Fibroblast of skin of left biceps (primary cell): ENCODE measurements around the gene PIGX.

Source experiments
- DNase-seq, 2 experiments: peaks; one replicate each; pipeline ENCODE4 v3.0.0-alpha.2; 2013; ENCODE audit warnings: low read depth in 2 of 2

PIGX gene

DNA sequence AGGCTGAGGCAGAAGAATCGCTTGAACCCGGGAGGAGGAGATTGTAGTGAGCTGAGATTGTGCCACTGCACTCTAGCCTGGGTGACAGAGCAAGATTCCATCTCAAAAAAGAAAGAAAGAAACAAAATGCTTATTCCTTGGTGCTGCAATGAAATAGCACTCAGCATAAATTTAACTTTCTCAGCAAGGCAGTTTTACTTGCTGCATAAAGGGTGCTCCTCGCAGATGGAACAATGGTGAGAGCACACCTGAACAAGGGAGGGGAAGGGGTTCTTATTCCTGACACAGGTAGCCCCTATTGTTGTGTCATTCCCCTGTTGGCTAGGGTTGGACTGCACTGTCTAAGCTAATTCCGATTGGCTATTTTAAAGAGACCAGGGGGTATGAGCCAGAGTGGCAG lies 44.6 kb downstream of the PIGX start:
- DNase-seq, result no peak

GRCh38 chr3:196757876-196758739 lies 45.9 kb downstream of the PIGX start:
- DNase-seq, result no peak

GRCh38 chr3:196763179-196763578 lies 51.0 kb downstream of the PIGX start:
- no peak for DNase-seq

- no peak for DNase-seq
Observed at GRCh38 chr3:196765454-196765853, 53.3 kb downstream of the PIGX start.

DNA sequence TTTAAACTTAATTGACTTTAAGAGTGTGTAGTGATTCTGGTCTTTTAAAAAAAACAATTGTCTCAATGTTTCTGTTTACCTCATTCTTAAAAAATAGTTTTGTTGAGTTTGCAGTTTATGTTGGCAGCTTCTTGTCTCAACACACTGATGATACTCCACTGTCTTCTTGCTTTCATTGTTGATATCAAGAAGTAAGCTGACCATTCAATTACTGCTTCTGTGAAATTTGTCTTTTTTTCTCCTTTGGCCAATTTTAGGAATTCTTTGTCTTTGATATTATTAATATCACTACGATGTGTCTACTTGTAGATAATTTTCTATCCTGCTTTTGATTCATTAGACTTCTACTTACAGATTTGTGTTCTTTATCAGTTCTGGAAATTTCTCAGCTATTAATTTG lies 58.9 kb downstream of the PIGX start:
- no peak for DNase-seq

DNA sequence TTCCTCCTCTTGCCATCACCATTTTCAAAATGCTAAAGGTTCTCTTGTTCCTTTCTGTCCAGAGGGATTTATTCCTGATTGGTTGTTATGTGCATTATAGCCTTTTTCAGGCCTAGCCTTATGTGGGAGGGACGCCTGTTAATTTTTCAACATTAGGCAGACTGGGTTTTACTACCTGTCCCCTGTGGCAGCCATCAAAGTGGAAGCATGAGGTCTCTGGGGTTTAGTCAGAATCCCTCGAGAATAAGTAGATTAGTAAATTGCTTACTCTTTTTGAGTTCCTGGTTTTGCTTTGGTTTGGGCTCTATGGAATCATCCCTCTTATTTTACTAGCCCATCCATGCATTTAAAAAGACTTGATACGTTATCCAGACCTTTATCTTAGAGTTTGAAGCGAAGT lies 59.9 kb downstream of the PIGX start:
- DNase-seq, result no peak

DNA sequence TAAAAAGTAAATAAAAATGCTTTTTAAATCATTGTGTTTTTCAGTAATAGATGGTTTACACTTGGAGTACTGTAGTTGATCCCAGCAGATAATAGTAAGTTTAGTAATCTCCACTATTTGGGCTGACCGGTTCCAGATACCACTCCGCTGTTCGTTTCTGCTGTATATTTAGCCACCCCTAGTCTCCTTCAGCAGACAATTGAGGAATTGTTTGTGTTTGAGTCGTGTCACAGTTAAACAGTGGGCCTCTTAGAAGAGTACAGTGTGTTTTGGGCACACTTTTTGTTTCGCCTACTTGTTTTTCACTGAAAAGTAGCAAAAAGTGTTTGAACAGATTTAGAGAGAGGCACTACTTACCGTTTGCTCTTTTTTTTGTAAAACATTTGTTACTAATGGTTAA lies 60.7 kb downstream of the PIGX start:
- no peak for DNase-seq

- DNase-seq, result no peak
Observed at GRCh38 chr3:196774191-196774820, 62.1 kb downstream of the PIGX start.

DNA sequence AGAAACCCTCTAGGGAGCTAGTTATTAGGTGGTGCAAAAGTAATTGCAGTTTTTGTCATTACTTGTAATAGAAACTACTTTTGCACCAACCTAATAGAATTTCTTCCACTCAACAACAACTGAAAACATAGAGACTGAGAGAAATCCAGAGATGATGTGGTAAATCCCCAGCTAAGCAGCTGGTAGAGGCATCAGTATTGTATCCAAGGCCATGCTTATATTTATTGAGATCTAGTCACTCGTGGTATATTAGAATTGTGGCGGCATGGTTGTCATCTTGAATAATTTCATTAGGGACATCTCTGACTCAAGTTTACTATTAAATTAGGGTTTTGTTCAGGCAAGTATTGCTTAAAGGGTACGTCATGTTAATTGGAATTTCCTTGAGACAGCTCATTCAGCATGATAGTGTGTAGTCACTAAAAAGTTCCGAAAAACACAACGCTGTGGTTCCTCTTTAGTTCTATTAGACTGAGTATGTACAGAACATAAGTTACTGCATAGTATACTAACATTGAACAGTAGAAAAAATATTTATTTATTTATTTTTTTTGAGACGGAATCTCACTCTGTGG lies 62.8 kb downstream of the PIGX start:
- no peak for DNase-seq

DNA sequence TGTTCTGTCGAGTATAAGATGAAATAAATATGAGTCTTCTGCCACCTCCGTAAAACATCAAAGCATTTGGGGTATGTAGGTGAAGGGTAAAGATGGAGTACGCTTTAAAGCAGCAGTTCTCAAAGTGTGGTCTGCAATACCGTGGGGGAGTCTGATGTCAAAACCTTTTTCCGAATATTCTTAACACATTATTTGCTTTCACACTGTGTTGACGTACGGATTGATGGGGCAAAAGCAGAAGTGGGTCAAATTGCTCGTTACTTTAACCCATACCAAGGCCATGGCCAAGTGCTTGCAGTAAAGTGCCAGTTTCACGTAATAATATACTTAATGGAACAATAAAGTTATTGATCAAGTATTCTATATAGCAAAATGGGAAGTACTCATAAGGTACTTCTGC lies 63.8 kb downstream of the PIGX start:
- no peak for DNase-seq

GRCh38 chr3:196777836-196778235 lies 65.7 kb downstream of the PIGX start:
- no peak for DNase-seq

- DNase-seq, result peak; percentile 16 to 31
Observed at GRCh38 chr3:196778755-196779154, 66.6 kb downstream of the PIGX start.

- no peak for DNase-seq
Observed at GRCh38 chr3:196782511-196782910, 70.3 kb downstream of the PIGX start.
